ENCODE measurements around the gene KCNMA1. TPM values are rescaled to one million over a fixed set of nuclear protein-coding genes. Genes with fewer than 3 reads are reported as not detected.

KCNMA1 gene
- total RNA-seq, 1 experiment from 2014 or later, result 20.7 TPM

DNA sequence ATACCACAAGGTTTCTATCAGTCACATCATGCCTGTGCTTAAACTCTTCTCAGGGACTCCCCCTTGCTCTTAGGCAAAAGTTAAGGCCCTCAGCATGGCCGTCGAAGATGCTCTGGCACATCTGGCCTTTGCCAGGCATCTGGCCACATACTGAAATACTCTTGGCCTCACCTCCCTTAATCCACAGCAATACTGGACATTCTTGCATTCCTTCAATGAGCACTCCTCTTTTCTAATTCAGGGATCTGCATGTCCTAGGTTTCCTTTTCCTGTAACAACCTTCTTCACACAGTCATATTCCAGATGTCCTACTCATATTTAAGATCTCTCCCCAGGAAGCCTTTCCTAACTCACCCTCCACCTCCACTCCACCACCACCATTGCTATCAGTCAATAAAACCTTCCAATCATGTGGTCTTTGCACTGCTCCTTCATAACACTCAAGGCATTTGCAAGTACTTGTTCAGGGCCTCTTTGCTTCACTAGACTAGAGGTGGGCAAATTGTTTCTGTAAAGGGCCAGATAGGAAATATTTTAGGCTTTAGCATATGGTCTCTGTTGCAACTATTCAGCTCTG, 216.6 kb downstream of the KCNMA1 start:
- Mint-ChIP-seq H3K4me3 (ENCODE audit: unreplicated experiment) (no peak overlapping the region), H3K4me1 (ENCODE audit: low read depth, unreplicated experiment) (peaks cover 28% of the 10 kb centered on the region), H3K27me3 (ENCODE audit: insufficient read depth, unreplicated experiment) (no peaks in the 10 kb centered on the region), H3K27ac (ENCODE audit: unreplicated experiment) (peak overlapping the region; percentile 18), H3K9me3 (ENCODE audit: unreplicated experiment) (no peaks in the 10 kb centered on the region), H3K36me3 (ENCODE audit: insufficient read depth, unreplicated experiment) (peaks cover 5% of the 10 kb centered on the region)
- ChIA-PET POLR2A (no interaction called here), CTCF (no interaction called here)
- DNase-seq, result no peak
- no peak overlapping the region for H3K4me3 ChIP-seq (ENCODE audit: low read depth, low read length)
- BruUV-seq (replicated peaks), result no TSS peak
- TF ChIP-seq, protein P1, sequence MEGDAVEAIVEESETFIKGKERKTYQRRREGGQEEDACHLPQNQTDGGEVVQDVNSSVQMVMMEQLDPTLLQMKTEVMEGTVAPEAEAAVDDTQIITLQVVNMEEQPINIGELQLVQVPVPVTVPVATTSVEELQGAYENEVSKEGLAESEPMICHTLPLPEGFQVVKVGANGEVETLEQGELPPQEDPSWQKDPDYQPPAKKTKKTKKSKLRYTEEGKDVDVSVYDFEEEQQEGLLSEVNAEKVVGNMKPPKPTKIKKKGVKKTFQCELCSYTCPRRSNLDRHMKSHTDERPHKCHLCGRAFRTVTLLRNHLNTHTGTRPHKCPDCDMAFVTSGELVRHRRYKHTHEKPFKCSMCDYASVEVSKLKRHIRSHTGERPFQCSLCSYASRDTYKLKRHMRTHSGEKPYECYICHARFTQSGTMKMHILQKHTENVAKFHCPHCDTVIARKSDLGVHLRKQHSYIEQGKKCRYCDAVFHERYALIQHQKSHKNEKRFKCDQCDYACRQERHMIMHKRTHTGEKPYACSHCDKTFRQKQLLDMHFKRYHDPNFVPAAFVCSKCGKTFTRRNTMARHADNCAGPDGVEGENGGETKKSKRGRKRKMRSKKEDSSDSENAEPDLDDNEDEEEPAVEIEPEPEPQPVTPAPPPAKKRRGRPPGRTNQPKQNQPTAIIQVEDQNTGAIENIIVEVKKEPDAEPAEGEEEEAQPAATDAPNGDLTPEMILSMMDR (IDR thresholded peaks at IDR 0.05; ENCODE audit: insufficient read depth in 1 of 2, low read depth in 1 of 2, low read length in 1 of 2, severe bottlenecking in 1 of 2, unreplicated experiment in 1 of 2), result no peak
- no peaks in the 10 kb centered on the region for H3K36me3 ChIP-seq (ENCODE audit: control insufficient read depth, insufficient read depth, low read length)
- intact Hi-C loops (cut with micrococcal nuclease; ENCODE audit: unreplicated experiment), result no loop called here
- H3K27me3 ChIP-seq (replicated peaks; ENCODE audit: control insufficient read depth, insufficient read depth, low read length), result no peaks in the 10 kb centered on the region
- no peaks in the 10 kb centered on the region for H3K9me3 ChIP-seq
- H3K4me1 ChIP-seq, result peaks cover 36% of the 10 kb centered on the region

GRCh38 chr10:77419979-77420378, 217.6 kb downstream of the KCNMA1 start:
- Histone ChIP-seq H3K4me3 (ENCODE audit: low read depth, low read length) (no peak overlapping the region), H3K4me1 (peaks cover 46% of the 10 kb centered on the region), H3K27me3 (replicated peaks; ENCODE audit: control insufficient read depth, insufficient read depth, low read length) (no peaks in the 10 kb centered on the region), H3K9me3 (no peaks in the 10 kb centered on the region), H3K36me3 (ENCODE audit: control insufficient read depth, insufficient read depth, low read length) (no peaks in the 10 kb centered on the region)
- no peak for DNase-seq
- Mint-ChIP-seq H3K9me3 (ENCODE audit: unreplicated experiment) (no peaks in the 10 kb centered on the region), H3K27ac (ENCODE audit: unreplicated experiment) (peak overlapping the region; percentile 18), H3K4me1 (ENCODE audit: low read depth, unreplicated experiment) (peaks cover 36% of the 10 kb centered on the region), H3K36me3 (ENCODE audit: insufficient read depth, unreplicated experiment) (peaks cover 5% of the 10 kb centered on the region), H3K27me3 (ENCODE audit: insufficient read depth, unreplicated experiment) (no peaks in the 10 kb centered on the region), H3K4me3 (ENCODE audit: unreplicated experiment) (no peak overlapping the region)
- ChIA-PET POLR2A (no interaction called here), CTCF (no interaction called here)
- no TSS peak for BruUV-seq (replicated peaks)
- intact Hi-C loops (cut with micrococcal nuclease; ENCODE audit: unreplicated experiment), result no loop called here
- TF ChIP-seq, protein P1 (IDR thresholded peaks at IDR 0.05; ENCODE audit: insufficient read depth in 1 of 2, low read depth in 1 of 2, low read length in 1 of 2, severe bottlenecking in 1 of 2, unreplicated experiment in 1 of 2), result no peak

DNA sequence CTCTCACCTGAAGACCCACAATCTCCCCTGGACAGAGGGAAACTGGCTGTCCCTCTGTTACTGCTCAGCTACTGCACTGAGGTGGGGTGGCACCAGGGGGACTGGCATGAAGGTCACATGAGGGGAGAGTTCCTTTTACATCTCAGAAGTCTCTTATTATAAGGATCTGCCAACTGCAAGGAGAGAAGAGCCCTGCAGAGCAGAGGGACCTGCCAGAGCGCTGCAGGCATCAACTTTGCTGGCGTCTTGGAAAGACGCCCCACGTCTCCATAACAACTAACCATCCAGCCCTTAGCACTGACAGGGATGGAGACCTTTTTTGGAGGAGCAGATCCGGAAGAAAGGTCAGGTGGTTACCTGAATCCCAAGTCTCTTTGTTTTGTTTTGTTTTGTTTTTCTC, 218.6 kb downstream of the KCNMA1 start:
- no peaks in the 10 kb centered on the region for H3K27me3 Mint-ChIP-seq (ENCODE audit: insufficient read depth, unreplicated experiment)
- no peaks in the 10 kb centered on the region for H3K36me3 ChIP-seq (ENCODE audit: control insufficient read depth, insufficient read depth, low read length)
- H3K4me3 ChIP-seq (ENCODE audit: low read depth, low read length), result no peak overlapping the region
- peaks cover 5% of the 10 kb centered on the region for H3K36me3 Mint-ChIP-seq (ENCODE audit: insufficient read depth, unreplicated experiment)
- no peak overlapping the region for H3K4me3 Mint-ChIP-seq (ENCODE audit: unreplicated experiment)
- H3K9me3 Mint-ChIP-seq (ENCODE audit: unreplicated experiment), result no peaks in the 10 kb centered on the region
- CTCF ChIA-PET, result no interaction called here
- intact Hi-C loops (cut with micrococcal nuclease; ENCODE audit: unreplicated experiment), result no loop called here
- H3K4me1 Mint-ChIP-seq (ENCODE audit: low read depth, unreplicated experiment), result peaks cover 36% of the 10 kb centered on the region
- BruUV-seq (replicated peaks), result no TSS peak
- peaks cover 54% of the 10 kb centered on the region for H3K4me1 ChIP-seq
- no peak for DNase-seq
- TF ChIP-seq, protein P1 (IDR thresholded peaks at IDR 0.05; ENCODE audit: insufficient read depth in 1 of 2, low read depth in 1 of 2, low read length in 1 of 2, severe bottlenecking in 1 of 2, unreplicated experiment in 1 of 2), result no peak
- POLR2A ChIA-PET, result no interaction called here
- H3K27me3 ChIP-seq (replicated peaks; ENCODE audit: control insufficient read depth, insufficient read depth, low read length), result no peaks in the 10 kb centered on the region
- no peaks in the 10 kb centered on the region for H3K9me3 ChIP-seq
- no peak overlapping the region for H3K27ac Mint-ChIP-seq (ENCODE audit: unreplicated experiment)
